CD4-positive, alpha-beta T cell treated with Interleukin-12 subunit alpha and Interleukin-12 subunit beta, for 1 hour (primary cell): ENCODE data around the gene GLP1R.

Source experiments
- DNase-seq: peaks from one replicate; pipeline ENCODE4 v3.0.0-alpha.2; 2020

The GLP1R gene

DNA sequence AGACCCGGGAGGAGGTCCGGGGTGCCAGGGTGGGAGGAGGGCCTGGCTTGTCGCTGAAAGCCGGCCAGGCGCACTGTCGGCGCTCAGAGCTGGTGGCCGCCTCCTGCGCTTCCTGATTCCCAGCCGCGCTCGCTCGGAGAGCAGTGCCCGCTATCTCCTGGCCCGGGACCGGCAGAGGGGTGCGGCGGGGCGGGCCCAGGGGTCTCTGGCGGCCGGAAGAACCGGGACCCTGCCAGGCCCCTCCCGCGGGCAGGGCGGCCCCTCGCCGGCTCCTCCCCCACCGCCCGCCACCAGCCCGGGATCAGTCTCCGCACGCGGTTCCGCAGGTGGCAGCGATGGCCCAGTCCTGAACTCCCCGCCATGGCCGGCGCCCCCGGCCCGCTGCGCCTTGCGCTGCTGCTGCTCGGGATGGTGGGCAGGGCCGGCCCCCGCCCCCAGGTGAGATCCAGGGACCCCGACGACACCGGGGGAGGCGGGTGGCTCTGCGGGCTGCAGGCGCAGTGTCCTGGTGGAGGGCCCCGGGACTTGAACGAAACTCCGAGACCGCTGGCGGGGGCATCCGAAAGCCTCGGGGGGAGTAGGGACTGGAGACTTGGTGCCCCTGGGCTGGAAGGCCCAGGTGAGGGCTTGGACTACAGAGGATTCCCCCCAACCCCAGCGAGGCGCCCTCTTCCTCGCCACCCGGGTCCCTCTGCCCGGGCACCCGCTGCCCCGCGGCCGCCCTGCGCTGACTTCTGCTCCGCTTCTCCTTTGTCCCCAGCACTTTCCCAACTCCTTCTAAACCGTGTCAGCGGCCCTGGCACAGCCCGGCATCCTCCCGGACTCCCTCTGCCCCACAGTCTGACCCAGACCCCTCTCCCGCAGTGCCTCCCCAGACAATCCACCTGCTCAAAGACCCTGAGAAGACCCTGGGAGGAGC is at the start of gene GLP1R:
Gene GLP1R (plus strand): TSS at position 301 of the 919 bp plus-strand sequence. CDS start 60 bp downstream, at position 361.
- DNase-seq: no peak

DNA sequence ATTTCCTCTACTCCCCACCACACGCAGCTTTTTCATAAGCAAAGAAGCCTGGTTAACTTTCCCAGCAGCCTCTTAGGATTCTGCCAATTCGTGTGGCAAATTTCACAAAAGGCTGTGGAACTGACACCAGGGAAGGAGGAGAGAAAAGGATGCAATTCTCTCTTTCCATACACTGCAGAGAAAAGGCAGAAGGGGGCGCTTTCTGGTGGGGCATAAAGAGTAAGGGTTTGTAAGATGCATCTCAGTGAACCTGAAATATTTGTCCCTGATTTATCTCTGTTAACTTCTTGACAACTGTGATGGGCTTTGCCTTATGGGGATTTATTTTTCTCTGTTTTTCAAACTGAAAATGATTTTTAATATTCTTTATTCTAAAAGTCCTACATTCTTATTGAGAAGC is 45.5 kb upstream of the GLP1R start:
- no peak for DNase-seq

DNA sequence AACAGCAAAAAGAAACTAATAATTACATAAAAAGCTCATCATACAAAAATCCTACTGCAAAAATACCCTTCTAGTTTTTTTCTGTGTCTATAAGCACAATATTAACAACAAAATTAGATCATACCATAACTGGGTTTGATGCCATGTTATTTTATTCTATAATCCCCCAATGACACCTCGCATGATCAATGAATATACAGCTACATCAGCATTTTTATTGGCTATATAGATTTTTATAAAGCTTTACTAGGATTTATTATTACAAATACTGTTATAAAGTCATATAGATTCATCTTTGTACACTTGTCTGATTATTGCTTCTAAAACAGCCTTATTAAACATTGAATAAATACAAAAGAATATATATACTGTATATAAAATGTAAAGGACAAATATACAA is 45.1 kb upstream of the GLP1R start:
- DNase-seq: no peak

DNA sequence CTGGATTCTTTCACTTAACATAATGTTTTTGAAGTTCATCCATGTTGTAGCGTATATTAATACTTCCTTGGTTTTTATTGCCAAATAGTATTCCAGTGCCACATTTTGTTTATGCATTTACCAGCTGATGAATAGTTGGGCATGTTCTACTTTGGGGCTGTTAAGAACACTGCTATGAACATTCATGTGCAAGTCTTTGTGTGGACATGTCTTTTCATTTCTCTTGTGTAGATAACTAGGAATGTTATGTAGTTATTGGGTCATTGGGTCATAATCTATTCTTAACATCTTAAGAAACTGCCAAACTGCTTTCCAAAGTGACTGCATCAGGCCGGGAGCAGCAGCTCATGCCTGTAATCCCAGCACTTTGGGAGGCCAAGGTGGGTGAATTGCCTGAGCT is 43.8 kb upstream of the GLP1R start:
- no peak for DNase-seq

DNA sequence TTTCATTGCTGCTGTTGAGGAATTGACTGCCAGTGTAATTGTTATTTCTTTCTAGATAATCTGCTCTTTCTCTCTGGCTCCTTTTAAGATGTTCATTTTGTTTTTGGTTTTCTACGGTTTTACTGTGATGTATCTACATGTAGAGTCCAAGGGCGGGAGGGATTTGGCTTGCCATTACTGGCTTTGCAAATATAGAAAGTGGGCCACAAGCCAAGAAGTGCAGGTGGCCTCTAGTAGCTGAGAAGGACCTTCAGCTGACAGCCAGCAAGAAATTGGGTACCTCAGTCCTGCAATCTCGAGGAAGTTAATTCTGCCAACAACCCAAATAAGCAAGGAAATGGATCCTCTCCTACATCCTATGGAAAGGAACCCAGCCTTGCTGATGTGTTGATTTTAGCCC is 42.8 kb upstream of the GLP1R start:
- no peak for DNase-seq

DNA sequence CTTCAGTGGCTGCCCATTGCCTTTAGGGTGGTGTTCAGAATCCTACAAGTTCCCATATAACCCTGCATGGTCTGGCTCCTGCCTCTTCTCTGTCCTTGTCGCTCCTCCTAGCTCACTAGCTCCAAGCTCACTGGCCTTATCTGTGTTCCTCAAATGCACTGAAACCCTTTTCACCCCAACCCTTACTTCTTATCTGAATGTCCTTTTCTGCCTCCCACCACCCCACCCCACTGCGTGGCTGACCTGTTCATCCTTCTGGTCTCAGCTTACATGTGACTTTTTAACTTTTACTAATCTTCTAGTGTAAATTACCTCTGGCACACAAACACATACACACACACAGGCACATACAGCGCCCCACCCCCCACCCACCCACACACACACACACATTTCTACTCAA is 41.0 kb upstream of the GLP1R start:
- no peak for DNase-seq

DNA sequence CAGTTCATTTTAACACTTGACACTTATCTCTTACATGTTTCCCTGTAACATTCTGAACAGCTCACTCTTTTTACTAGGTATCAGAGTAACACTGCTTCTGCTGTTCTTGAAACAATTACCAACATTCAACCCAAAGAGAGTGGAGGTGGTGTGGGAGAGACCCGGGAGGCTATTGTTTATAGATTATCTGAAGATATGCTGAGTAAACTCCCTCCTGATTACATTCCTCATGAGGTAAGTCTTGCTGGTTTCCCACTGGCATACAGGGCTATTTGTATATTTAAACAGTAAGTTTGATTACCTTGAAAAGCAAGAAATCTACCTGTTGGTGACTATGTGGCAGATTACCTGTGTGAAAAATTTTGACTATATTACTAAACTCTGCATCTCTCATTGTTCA is 39.8 kb upstream of the GLP1R start:
- no peak for DNase-seq

DNA sequence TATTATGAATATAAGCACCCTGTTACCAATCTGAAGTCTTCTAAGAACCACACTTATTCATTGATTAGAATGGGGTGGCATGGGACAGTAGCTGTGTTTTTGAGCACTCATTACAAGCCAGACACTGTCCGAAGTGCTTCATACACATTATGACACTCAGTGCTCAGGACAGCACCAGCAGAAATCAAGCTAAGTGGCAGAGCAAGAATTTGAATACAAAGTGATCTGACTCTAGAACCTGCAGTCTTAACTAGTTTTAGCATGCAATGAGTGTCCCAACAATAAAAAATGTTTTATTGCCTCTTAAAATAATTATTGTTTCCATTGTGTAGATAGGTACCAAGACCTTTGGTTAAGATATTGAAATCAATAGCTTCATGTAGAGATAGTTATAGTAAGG is 39.1 kb upstream of the GLP1R start:
- DNase-seq: no peak

DNA sequence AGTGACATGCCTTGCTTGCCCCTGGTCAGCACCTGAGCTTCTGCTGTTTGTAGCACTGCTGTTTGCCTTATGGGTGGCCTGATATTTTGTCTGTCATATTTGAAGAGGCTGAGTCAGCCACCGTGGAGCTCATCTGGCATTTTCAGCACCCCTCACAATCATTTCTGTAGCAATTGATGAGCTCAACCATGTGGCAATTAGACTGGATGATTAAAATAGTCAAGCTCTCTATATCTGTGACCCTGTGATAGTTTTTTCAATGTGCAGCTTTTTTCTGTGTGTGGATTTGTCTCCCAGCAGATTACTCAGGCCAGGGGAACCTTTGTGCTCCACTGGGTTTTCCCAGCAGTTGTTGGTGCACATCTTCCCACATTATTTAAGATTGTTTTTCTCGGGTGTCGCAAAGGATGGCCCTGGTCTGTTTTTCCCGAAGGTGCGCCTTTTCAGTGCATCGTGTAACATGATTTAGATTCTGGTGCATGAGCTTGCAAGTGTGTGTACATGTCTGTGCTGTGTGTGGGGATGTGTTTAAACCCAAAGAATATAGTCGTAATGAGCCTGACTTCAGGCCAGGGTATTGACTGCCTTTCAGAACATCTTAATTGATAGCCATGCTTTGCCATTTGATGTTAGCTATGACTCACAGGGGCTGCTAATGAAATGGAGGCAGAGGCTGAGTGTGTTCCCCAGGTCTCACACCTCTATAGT is 31.6 kb upstream of the GLP1R start:
- DNase-seq: no peak

DNA sequence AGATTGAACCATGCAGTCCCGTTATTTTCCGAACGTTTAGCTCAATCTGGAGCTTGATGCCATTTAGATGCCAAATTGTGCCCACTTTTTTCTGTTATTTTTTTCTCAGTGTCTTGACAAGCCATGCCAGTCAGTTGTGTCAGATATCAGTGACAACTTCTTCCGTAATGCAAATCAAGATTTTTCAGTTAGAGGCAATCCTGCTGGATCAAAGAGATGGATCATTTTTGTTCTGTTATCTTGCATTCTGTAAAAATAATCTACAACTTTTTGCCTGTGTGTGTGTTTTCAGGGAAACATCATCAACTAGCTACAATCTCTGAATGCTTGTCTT is 31.1 kb upstream of the GLP1R start:
- DNase-seq: no peak

DNA sequence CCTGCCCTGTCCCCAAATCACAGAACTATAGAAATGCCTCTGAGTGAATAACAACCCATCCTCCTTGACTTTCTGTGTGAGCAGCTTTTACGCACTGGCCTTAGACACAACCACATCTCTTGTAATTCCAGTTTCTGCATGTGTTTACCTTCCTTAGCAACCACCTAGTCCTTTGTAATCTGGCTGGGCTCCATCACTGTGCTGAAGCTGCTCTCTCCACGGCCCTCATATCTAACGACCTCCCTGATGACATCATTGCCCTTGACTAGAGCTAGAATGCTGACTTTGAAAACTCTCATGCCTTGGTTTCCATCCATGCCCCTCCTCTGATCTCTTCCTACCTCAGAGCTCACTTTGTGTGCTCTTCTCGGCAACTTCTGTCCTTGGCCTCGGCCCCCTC is 30.5 kb upstream of the GLP1R start:
- no peak for DNase-seq

DNA sequence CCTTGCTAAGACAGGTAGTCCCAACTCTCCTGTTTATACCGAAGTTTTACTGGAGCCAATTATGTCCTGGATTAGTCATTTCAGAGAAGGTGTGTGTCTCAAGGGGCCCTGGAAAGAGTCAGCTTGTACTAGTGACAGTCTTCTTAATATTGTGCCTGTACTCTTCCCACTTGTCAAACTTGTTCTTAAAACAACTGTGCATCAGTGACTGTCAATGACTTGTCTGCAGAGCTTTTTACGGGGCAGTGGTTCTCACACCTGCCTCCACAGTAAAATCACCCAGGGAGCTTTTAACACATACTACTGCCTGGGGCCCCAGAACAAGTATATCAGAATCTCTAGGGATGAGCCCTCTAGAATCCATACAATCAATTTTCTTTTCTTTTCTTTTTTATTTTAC is 28.4 kb upstream of the GLP1R start:
- DNase-seq: no peak

DNA sequence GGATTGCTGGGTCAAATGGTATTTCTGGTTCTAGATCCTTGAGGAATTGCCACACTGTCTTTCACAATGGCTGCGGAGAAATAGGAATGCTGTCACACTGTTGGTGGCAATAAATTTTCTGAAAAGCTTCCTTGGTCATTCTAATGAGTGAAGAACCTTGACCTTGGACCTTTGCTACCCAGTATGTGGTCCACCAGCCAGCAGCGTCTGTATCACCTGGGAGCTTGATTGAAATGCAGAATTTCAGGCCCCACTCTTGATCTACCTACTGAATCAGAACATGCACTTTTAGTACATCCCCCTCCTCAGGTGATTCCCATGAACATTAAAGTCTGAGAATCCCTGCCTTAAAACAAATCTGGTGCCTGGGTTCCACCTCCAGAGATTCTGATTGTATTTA is 27.5 kb upstream of the GLP1R start:
- DNase-seq: no peak

DNA sequence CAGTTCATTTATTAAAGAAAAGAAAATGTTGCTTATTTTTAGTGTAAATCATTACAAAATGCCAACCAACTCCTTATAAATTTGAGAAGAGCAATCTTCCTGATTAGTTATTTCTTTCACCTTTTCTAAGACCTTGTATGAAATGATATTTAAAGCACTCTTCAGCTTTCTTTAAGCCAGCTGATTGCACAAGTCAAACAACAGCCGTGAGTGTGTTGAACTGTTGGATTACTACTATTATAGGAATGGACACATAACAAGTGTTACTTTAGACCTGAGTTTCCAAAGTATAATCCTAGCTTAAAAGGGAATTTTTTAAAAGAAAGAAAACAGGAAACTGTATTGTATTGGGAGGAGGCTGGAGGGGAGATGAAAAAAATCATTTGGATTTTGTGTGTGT is 26.8 kb upstream of the GLP1R start:
- no peak for DNase-seq

DNA sequence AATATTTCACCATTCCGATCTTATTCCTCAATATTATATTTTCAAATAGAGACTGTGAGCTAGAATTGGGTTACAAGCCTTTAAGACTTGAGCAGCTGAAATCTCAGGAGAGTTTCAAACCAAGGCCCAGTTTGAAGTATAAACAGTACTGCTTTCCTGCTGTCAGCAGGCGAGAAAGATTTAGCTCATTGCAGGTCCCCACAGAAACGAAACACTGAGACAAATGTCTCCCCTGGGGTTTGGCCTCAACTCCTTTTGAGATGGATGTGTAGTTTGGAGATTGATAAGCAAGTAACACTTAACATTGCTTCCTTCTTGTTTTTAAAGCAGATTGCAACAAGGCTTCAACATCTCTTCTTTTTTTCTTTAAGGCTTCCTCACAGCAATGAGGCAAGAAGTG is 22.4 kb upstream of the GLP1R start:
- no peak for DNase-seq

DNA sequence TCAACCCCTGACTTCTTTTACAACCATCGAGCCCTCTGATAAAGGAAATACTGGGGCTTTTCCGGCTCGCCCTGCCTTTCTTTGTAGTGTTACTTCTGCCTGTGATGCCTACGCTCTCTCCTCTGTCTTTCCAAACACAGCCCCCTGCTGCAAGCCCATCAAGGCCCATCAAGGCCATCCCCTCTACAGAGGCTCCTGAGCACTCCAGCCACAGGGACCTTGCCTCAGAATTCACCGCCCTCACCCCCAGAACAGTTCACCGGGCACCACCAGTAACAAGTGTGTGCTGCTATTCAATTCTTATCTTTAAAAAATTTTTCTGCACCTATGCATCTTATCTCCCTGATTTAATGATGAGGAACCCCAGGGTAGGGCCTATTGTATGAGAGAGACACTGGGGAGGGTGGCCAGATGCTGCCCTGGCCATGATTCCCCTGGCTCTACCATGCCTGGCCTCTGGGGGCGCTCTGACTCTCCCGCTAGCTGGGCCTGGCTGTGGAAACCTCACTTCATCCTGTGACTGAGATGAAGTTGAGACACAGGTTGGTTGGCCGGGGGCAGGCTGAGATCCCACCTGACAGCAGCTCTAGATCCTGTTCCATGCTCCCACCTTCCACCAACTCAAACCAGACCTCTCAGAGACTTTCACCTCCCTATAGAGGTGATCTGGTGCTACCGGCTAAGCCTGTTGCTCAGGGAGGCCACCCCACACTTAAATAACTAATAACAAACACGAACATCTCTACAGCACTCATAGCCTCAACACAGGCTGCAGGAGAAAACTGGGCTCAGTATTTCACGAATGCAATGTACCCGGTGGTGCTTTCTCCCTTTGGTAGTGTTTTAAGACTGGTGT is 19.2 kb upstream of the GLP1R start:
- DNase-seq: peak; percentile 27

DNA sequence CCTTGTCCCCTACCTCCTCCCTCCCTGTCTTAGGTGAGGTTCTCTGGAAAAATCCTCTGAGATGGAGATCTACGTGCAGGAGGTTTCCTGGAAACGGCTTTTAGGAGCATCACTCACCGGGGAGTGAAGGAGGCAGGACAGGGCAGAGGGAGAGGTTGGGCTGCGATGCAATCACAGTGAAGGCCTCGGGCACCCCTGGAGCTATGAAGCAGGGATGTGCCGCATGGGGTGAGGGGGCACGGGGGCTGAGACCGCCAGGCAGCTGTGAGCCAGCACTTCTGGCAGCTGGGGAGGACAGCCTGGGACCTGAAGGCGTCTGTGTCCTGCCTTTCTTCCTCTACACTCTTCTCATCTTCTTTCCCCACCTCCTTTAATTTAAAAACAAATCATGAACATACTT is 12.9 kb upstream of the GLP1R start:
- DNase-seq: no peak

DNA sequence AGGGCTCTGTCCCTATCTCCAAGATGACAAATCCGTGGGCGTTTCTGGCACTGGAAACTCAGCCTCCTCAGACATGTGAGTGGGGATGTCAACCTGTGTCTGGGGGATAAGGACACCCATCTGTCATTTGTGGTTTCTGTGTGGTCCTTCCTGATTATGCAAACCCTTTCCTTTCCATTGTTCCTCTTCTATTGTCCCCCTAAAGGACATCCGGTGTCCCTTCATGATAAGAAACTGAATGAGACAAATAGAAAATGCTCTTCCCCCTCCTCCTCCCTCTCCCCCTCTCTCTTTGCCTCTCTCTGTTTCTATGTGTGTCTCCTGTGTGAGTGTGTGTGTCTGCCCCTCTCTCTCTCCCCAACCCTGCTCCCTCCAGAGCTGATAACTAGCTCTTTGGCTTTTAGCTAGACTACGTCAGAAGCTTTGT is 11.5 kb upstream of the GLP1R start:
- DNase-seq: no peak

DNA sequence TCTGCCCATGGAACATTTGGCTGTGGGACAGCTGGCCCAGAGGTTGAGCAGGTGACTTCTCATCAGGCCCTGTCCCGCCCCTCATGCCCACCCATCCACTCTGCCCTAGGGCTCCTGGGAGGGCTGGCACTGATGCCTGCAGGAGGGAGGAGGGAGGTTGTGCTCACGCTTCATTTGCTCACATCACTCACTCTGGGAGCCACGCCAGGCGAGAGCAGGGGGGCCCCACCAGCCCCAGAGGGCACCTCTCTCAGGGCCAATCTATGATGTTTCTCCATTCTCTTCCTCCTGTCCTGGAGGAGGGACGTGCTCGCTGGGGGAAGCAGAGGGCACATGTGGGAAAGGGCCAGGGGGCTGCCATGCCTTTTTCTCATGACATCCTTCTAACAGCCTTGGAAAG is 10.9 kb upstream of the GLP1R start:
- DNase-seq: no peak

DNA sequence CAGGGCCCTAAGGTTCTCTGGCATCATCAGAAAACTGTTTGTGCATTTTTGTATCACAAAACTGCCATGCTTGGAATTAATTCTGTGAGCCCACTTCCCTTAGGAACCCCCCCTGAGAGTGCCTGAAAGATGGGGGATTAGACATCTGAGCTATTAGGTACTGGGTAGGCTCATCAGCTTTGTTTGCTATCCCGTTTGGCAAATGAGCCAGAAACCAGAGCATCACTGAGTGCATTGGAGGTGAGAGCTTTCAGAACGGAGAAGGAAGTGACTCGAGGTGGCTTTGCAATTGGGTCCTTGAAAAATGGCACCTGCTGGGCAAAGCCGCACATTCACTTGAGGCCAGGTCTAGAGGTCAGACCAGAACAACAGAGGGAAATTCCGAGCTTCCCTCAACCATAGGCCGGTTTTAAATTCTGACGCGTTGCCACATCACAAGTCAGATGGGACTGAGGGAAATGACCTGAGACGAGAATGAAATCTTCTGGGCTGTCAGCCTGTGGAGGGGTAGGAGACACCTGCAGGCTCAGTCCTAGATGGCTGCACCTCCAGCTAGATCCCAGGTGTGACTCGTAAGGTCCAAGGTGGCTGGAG is 8.4 kb upstream of the GLP1R start:
- DNase-seq: no peak

DNA sequence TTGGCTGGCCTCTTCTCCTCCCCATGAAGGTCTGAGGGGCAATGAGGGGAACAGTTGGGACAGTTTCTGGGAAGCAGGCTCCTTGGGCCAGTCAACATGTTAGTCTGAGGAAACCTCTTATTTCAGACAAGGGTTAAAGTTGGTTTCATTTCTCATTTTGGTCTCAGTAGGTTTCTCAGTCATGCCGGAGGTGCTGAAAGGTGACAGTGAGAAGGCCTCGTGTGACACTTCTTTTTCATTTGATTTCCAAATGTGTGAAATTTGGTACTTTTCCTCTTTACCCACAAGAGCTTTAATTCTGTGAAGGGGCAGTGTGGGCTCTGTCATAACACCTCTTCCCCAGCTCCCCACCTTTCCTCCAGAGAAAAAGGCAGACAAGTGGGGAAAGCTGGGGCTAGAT is 7.5 kb upstream of the GLP1R start:
- no peak for DNase-seq

DNA sequence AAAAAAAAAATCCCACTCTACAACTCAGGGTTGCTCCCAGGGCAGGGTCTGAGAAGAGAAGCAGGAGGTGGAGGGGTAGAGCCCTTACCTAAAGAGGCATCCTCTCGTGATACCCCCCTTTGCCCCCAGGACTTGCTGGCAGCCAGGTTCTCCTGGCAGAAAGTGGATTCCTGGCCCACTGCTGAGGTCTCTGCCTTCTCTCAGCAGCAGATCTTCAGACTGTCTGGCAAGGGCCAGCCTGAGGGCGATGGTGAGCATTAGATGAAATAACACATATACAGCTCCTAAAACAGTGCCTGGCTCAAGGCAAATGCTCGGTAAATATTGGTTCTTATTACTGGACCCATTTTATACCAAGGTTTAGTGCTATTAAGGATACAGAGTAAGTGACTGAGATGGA is 4.8 kb upstream of the GLP1R start:
- no peak for DNase-seq

DNA sequence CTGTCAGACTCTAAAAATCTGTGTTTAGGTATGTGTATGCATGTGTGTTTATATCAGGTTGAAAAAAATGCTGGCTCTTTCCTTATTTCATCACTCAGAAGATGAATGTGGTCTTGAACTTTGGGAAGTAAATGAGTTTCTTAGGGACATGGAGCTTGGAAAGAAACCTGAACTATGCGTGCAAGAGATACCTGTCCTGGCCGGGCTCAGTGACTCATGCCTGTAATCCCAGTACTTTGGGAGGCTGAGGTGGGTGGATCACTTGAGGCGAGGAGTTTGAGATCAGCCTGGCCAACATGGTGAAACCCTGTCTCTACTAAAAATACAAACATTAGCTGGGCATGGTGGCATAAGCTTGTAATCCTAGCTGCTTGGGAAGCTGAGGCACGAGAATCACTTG is 4.4 kb upstream of the GLP1R start:
- DNase-seq: no peak
